ENCODE results near the gene VSTM2L.
A peak's percentile ranks its signal among the peaks of the same experiment; 100 is the strongest.

DNA sequence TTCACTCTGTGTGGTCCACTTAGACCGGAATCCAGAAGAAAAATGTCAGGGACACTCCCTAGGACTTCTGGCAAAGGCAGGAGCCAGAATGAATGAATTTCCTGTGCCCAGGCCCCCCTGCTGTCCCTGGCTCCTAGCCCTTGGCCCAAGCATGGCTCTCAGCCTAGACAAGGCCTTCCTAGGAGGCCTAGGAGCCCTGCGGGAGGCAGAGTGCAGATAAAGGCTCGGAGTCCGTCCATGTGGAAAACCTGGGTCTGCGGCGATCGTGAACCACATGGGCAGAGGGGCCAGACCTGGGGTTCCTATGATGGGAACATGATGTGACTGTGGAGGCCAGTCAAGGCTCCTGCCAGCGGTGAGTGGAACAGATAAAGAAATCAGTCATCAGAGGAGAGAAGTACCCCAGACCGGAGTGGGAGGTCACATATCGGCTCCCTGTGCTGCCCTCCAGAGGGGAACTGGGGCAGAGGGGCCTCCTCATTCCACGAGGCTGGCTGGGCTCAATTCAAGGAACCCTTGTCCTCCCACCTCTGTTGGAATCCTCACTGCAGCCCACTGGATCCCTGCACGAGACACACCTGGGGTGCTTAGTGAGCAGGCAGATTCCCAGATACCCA, 5.9 kb upstream of the VSTM2L start:
- TF ChIP-seq, protein P1, sequence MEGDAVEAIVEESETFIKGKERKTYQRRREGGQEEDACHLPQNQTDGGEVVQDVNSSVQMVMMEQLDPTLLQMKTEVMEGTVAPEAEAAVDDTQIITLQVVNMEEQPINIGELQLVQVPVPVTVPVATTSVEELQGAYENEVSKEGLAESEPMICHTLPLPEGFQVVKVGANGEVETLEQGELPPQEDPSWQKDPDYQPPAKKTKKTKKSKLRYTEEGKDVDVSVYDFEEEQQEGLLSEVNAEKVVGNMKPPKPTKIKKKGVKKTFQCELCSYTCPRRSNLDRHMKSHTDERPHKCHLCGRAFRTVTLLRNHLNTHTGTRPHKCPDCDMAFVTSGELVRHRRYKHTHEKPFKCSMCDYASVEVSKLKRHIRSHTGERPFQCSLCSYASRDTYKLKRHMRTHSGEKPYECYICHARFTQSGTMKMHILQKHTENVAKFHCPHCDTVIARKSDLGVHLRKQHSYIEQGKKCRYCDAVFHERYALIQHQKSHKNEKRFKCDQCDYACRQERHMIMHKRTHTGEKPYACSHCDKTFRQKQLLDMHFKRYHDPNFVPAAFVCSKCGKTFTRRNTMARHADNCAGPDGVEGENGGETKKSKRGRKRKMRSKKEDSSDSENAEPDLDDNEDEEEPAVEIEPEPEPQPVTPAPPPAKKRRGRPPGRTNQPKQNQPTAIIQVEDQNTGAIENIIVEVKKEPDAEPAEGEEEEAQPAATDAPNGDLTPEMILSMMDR (IDR thresholded peaks at IDR 0.05; ENCODE audit: low read length), result peak; percentile 46
- no peak for TF ChIP-seq EZH2 (IDR thresholded peaks at IDR 0.05; ENCODE audit: borderline replicate concordance, low read length)

Measured in OCI-LY1 (cell line).